ENCODE results near the gene P2RY12.

DNA sequence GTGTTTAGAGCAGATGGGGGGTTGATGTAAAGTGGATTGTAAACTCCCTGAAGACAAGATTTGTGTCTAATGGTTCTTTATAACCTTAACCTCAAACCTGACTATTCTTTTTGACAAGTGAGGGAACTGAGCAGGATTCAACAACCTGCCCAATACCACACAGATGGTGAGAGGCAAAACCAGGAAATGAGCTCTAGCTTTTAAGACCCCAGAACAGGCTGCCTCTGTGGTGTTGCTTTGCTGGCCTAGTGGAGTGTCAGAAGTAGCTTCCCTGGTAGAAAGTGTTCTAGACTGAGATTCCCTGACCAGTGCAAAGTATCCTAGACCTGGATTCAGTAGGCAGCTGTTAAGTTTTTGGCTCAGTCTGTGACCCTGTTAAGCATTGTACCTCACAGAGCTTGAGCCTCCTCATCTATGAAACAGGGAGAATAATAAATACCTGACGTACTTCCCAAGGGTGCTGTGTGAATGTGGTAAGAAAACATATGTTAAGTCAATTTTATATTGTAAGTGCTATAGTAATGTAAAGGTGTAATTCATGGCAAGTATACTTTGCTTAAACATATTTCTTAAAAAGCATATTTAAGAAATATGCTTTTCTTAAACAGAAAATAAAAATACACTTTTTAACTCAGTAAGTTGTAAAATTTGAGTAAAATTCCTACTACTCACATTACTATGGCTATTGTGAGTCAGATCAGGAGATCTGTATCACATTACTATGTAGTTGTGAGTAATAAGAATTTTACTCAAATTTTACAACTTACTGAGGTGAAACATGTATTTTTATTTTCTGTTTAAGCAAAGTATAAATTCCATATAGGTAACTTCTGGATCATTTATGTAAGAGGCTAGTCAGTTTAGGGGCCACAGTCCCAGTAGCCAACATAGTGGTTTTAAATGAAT is 76.7 kb downstream of the P2RY12 start:
- TF ChIP-seq RFX5 (IDR thresholded peaks at IDR 0.05) (no peak), RNF2 (IDR thresholded peaks at IDR 0.05; ENCODE audit: borderline replicate concordance, low read depth) (no peak), CHD2 (IDR thresholded peaks at IDR 0.05; ENCODE audit: low read length, partially characterized antibody) (no peak)
- TF ChIP-seq, protein P1, sequence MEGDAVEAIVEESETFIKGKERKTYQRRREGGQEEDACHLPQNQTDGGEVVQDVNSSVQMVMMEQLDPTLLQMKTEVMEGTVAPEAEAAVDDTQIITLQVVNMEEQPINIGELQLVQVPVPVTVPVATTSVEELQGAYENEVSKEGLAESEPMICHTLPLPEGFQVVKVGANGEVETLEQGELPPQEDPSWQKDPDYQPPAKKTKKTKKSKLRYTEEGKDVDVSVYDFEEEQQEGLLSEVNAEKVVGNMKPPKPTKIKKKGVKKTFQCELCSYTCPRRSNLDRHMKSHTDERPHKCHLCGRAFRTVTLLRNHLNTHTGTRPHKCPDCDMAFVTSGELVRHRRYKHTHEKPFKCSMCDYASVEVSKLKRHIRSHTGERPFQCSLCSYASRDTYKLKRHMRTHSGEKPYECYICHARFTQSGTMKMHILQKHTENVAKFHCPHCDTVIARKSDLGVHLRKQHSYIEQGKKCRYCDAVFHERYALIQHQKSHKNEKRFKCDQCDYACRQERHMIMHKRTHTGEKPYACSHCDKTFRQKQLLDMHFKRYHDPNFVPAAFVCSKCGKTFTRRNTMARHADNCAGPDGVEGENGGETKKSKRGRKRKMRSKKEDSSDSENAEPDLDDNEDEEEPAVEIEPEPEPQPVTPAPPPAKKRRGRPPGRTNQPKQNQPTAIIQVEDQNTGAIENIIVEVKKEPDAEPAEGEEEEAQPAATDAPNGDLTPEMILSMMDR (IDR thresholded peaks at IDR 0.05) = no peak
- TF ChIP-seq, protein P2, sequence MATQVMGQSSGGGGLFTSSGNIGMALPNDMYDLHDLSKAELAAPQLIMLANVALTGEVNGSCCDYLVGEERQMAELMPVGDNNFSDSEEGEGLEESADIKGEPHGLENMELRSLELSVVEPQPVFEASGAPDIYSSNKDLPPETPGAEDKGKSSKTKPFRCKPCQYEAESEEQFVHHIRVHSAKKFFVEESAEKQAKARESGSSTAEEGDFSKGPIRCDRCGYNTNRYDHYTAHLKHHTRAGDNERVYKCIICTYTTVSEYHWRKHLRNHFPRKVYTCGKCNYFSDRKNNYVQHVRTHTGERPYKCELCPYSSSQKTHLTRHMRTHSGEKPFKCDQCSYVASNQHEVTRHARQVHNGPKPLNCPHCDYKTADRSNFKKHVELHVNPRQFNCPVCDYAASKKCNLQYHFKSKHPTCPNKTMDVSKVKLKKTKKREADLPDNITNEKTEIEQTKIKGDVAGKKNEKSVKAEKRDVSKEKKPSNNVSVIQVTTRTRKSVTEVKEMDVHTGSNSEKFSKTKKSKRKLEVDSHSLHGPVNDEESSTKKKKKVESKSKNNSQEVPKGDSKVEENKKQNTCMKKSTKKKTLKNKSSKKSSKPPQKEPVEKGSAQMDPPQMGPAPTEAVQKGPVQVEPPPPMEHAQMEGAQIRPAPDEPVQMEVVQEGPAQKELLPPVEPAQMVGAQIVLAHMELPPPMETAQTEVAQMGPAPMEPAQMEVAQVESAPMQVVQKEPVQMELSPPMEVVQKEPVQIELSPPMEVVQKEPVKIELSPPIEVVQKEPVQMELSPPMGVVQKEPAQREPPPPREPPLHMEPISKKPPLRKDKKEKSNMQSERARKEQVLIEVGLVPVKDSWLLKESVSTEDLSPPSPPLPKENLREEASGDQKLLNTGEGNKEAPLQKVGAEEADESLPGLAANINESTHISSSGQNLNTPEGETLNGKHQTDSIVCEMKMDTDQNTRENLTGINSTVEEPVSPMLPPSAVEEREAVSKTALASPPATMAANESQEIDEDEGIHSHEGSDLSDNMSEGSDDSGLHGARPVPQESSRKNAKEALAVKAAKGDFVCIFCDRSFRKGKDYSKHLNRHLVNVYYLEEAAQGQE (IDR thresholded peaks at IDR 0.05) = no peak
